GM19193 (cell line): Measurements from ENCODE around the gene CUL2.

Source experiments
- POLR2A ChIP-seq: IDR thresholded peaks from 4 replicates; pipeline ENCODE4 v1.6.1; 2011; ENCODE audit not compliant: insufficient read depth, insufficient read length; ENCODE audit errors: extremely low read depth

CUL2 gene

DNA sequence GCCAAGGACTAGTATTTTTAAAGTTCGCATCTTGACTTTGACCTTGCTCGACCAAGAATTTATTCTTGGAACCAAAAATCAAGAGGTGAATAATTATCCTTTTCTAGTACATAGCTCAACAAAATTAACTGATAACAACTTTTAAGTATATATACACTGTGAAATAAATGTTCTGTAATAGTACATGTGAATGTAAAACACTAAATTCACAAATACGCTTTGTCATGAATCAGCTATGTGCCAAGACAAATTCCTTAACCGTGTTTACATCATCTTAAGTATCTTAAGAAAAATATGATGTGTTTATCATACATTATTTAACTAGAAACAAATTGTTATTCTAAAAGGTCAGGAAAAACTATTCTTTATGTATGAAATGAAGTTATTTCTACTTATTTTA is 83.3 kb downstream of the CUL2 start:
- no peak for TF ChIP-seq POLR2A

DNA sequence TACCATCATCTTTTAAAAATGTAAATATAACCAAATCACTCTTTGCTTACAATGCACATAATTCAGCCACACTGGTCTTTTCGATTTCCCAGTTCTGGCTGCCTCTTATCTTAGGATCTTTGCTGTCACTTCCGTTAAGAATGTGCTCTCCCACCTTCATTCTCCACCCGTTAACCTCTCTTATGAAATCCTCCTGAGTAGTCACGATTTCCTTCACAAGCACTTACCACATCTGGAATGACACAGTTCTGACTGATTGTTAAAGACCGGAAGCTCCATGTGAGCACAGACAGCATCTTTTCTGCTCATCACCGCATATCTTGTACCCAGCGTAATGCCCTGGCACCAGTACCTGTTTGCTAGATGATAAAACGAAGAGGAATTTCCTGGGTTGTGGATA is 84.3 kb downstream of the CUL2 start:
- no peak for TF ChIP-seq POLR2A

DNA sequence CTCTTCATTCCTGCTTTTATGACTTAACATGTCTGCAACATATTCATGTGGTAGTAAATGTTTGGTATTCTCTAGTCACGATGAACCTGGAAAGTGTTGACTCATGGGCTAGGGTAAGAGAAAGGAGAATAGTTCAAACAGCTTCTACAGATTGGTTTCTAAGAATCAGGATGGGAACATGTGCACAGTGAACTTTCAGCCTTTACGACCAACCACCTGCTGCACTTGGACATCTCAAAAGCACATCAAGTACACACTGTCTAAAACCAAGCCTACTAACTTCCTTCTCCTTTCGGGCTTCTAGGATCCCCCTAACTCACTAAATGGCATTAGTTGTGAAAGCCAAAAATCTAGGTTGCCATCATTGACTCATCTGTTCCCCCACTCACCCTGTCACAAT is 85.5 kb downstream of the CUL2 start:
- TF ChIP-seq POLR2A, result no peak

DNA sequence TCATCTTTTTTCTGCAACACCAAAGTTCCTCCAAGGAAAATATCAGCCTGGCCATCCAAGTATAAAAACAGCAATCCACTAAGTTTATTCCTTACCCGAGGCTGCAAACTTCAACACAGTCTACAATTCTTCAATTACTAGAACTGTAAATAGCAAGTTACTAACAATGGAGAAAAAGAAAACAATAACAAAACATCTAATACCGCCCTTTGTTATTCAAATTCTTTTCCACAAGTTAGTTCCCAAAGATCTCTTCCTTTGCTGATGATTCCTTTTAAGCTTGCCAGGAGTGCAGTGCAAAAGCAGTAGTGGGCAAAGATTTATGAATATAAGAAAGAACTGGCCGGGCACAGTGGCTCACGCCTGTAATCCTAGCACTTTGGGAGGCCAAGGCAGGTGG is 86.2 kb downstream of the CUL2 start:
- TF ChIP-seq POLR2A, result no peak

DNA sequence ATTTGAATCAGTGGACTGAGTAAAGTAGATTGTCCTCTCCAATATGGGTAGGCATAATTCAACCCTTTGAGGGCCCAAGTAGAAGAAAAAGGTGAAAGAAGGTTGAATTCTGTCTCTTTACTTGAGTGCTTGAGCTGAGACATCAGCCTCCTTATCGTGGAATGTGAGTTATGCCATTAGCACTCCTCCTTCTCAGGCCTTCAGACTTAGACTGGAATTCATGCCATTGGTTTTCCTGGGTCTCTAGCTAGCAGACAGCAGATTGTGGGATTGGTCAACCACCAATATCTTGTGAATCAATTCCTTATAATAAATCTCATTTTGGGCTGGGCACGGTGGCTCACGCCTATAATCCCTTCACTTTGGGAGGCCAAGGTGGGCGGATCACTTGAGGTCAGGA is 89.2 kb downstream of the CUL2 start:
- no peak for TF ChIP-seq POLR2A

DNA sequence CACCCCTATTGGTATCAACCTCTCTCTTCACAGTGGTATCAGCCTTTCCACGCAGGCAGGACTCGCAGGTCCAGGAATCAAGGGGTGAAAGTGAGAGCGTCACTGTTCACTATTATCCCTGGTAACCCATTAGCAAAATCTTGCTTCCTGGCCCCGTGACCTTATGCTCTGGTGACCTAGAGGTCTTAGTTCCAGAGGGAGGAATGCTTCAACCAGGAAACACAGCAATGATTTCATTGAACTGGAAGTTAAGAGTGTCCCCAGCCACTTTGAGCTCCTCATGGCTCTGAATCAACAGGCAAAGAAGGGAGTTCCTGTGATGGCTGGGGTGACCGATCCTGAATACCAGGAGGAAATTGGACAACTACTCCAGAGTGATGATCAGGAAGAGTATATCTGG is 90.6 kb downstream of the CUL2 start:
- TF ChIP-seq POLR2A, result no peak

DNA sequence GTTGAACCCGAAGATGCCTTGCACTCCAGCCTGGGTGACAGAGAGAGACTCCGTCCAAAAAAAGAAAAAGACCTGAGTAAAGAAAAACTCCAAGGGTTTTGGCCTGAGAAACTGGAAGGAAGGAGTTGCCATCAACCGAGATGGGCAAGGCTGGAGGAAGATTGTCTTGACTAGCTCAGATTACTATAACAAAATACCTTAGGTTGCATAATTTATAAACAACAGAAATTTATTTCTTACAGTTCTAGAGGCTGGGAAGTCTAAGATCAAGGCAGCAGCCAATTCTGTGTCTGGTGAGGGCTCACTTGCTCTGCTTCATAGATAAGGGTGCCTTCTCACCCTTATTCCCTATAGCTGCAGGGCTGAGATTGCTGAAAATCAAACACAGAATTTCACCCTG is 91.2 kb downstream of the CUL2 start:
- no peak for TF ChIP-seq POLR2A

DNA sequence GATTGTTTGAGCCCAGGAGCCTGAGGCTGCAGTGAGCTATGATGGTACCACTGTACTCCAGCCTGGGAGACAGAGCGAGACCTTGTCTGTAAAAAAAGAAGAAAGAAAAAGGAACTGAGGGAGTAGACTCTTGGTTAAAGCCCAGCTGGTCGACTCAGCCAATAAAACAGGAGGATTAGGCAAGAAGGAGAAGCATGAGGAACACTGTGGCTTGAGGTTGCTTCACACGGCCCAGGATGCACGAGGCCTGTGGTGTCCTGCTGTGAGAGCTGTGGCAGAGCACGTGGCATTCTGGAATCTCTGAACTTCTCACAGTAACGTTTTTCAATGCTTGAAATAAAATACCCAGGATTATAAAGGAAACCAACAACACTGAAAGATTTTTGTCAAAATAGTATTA is 93.3 kb downstream of the CUL2 start:
- TF ChIP-seq POLR2A, result no peak

DNA sequence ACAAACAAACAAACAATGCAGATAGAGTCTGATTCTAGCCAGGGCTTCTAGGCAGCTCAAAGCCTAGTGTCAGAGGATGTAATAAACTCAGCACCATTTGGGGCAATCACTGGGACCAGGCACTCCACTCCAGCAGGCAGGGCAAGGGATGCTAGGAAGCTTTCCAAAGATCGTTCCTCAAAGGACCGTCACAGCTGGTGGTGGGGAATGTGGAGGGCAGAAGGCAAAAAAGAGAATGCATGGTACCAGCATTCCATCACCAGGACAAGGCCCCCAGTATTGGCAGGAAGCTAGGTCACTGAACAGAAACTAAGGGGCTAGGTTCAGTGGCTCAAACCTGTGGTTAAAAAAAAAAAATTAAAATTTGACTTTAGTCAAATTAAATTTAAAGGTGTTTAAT is 94.2 kb downstream of the CUL2 start:
- no peak for TF ChIP-seq POLR2A

DNA sequence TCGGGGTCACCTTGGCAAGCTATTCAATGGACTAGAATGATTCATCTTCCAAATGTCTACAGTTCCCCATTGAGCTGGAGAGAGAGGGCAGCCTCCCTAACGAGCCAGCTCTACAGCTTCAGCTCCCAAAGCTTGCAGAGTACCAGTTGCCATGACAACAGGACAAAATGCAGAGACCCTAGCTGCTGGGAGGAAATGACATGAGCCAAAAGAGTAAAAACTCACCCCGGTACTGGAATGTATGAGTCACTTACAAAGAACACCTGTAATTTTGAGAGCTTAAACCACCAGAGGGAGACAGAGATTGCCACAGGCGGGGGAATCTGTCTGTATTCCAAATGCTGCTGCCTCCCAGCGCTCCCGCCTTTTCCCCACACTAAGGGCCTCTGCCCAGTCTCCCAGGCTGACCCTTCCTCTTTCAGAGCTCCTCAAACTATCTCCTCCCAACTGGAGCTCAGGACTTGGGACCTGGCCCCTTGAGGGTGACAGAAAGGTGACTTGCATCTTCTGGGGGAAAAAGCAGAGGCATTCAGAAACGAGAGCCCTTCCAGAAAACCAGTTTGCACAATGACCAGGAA is 95.5 kb downstream of the CUL2 start:
- TF ChIP-seq POLR2A, result no peak

DNA sequence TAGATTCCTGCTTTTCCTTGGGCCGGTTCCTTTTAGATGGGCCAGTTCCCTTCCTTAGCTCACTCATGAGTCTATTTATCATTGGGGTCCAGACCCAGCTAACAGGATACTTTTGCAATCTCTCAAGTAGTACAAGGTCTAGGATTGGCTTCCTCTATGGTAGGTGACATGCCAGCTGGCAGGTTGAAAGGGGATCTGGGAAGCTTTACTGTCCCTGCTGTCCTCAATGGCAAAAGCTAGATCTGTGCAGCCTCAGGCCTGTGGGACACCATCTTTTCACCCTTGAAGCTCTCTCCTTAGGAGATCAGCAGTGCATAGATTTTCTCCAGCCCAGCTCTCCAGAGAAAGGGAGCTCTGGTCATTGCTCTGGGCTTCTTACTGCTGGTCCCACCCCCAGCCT is 96.4 kb downstream of the CUL2 start:
- TF ChIP-seq POLR2A, result no peak

DNA sequence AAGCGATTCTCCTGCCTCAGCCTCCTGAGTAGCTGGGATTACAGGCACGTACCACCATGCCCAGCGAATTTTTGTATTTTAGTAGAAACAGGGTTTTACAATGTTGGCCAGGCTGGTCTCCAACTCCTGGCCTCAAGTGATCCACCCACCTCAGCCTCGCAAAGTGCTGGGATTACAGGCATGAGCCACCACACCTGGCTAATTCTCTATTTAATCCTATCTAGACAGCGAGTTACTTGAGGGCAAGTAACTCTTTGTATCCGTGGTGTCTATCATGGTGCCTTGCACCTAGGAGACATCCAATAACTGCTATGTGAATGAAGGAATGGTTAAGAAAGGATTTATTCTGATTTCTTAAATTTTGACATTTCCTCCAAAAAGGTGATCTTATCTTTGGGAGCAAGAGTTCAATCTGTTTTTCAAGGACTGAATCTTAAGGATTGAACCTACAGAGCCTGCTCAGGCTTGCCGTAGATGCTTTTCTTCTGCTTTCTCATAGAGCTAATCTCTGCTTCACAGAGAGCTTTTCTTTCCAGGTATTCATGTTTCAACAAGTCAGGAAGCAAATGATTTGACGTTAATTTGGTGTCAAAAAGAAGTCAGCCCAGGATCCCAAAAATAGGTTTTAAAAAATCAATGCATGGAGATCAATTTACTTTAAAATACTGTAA is 101.6 kb downstream of the CUL2 start:
- no peak for TF ChIP-seq POLR2A

DNA sequence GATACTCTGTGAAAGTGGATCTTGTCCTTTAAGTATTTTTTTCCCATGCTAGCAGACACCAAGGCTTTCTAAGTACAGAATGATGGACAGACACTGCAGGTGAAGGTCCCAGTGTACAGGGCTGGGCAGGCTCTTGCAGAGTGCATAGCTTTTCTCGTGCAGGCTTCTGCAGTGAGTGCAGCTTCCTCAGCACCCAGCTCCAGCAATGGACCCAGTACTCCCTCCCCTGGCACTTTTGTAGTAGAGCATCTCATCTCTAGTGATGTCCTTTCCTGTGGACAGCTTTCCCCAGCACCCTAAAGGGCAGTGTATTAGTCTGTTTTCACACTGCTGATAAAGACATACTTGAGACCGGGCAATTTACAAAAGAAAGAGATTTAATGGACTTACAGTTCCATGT is 104.3 kb downstream of the CUL2 start:
- no peak for TF ChIP-seq POLR2A

DNA sequence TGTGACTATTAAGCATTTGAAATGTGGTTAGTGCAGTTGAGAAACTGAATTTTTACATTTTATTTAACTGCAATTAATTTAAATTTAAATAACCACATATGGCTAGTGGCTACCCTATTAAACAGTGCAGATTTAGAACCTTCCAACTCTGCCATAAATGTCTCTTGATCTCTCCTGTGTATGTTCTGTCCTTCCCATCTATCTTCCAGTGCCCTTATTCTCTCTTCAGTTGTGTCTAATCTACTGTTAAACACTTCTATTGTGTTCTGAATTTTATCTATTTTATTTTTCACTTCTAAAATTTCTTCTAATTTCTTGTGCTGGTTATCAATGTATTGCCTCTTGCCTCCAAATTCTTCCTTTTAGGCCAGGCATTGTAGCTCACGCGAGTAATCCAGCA is 105.0 kb downstream of the CUL2 start:
- TF ChIP-seq POLR2A, result no peak

DNA sequence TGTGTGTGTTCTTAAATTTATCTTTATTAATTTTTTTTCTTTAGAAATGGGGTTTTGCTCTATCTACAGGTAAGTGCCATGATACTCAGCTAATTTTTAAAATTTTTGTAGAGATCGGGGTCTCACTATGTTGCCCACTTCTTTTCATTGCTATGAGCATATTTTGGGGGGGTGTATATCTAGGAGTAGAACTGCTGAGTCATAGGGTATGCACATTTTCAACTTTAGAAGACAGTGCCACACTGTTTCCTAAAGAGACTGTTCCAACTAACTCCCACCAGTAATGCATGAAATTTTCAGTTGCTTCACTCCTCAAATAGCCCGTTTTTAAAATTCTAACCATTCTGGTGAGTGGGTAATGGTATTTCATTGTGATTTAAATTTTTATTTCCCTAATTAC is 108.3 kb downstream of the CUL2 start:
- TF ChIP-seq POLR2A, result no peak

DNA sequence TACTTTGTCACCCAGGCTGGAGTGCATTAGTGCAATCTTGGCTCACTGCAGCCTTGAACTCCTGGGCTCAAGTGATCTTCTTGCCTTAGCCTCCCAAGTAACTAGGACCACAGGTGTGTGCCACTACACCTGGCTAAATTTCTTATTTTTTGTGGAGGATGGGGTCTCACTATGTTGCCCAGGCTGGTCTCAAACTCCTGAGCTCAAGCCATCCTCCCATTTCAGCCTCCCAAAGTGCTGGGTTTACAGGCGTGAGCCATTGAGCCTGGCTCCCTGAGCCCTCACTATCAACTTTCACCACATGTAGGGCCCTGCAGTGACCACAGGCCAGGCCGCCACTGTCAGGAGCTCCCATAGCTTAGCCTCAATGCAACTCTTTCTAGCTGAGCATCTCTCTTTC is 110.2 kb downstream of the CUL2 start:
- no peak for TF ChIP-seq POLR2A

DNA sequence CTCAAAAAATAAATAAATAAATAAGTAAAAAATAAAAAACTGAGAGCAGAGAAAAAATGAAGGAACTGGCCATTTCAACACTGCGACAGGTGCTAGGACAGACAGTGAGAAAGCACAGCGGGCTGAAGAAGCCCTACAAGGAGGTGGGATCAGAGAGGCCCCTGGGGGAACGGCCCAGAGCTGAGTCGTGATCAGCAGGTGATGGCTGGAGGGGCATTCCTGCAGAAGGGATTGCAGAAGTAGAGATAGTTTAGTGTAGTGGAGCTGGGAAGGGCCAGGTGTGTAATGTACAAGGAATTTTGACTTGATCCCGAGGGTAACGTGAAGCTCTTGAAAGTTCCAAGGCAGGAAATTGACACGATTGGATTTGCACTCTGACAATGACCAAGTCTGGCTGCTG is 112.1 kb downstream of the CUL2 start:
- TF ChIP-seq POLR2A, result no peak
